ENCODE results near the gene SLC30A7. TPM values are rescaled to one million over a fixed set of nuclear protein-coding genes. Genes with fewer than 3 reads are reported as not detected.

The SLC30A7 gene
- total RNA-seq, 1 experiment from 2014 or later, result 31.4 TPM

DNA sequence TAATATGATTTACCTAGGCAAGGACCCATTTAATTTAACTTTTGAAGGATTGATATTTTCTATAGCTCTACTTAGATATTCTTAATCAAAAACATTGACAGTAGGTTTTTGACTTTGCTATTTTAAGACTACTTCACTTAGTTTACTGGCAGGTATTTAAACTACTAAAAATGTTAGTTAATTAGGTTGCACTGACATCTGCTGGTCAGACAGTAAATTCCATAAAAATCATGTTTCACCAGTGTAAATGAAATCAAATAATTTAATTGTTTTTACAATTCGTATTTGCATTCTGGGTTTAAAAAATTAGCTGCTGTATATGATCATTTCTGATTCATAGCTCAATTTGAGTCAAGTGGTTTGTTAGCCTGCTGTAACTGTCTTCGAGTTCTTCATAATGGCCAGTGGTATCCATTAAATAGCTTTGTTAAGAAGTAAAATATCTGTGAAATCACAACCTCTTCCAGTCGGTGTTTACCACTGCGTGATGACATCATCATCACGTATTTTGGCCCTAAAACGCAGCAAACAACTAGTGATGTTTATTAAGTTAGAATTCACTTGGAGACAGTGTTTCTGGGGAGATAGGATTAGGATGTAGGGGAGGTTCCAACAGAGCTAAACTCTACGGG lies 27.4 kb upstream of the SLC30A7 start:
- no TSS peak for BruUV-seq (replicated peaks)
- Histone ChIP-seq H3K4me1 (ENCODE audit: insufficient read depth, low read length, poor library complexity, severe bottlenecking) (no peaks in the 10 kb centered on the region), H3K9me3 (ENCODE audit: low read depth, low read length, poor library complexity, severe bottlenecking) (no peaks in the 10 kb centered on the region), H3K27ac (ENCODE audit: low read depth, low read length, poor library complexity, severe bottlenecking) (no peak overlapping the region), H3K4me3 (ENCODE audit: low read depth, low read length, poor library complexity, severe bottlenecking) (no peak overlapping the region), H3K27me3 (replicated peaks; ENCODE audit: insufficient read depth, low read depth, low read length, poor library complexity) (no peaks in the 10 kb centered on the region), H3K36me3 (ENCODE audit: insufficient read depth, low read length, poor library complexity, severe bottlenecking) (no peaks in the 10 kb centered on the region)
- TF ChIP-seq, protein P1, sequence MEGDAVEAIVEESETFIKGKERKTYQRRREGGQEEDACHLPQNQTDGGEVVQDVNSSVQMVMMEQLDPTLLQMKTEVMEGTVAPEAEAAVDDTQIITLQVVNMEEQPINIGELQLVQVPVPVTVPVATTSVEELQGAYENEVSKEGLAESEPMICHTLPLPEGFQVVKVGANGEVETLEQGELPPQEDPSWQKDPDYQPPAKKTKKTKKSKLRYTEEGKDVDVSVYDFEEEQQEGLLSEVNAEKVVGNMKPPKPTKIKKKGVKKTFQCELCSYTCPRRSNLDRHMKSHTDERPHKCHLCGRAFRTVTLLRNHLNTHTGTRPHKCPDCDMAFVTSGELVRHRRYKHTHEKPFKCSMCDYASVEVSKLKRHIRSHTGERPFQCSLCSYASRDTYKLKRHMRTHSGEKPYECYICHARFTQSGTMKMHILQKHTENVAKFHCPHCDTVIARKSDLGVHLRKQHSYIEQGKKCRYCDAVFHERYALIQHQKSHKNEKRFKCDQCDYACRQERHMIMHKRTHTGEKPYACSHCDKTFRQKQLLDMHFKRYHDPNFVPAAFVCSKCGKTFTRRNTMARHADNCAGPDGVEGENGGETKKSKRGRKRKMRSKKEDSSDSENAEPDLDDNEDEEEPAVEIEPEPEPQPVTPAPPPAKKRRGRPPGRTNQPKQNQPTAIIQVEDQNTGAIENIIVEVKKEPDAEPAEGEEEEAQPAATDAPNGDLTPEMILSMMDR (conservative IDR thresholded peaks at IDR 0.05; ENCODE audit: low read depth, low read length), result peak; percentile 78
- TF ChIP-seq EZH2 (IDR thresholded peaks at IDR 0.05; ENCODE audit: borderline replicate concordance, low read depth, low read length, poor library complexity, severe bottlenecking), result no peak
- CTCF ChIA-PET, result interaction anchor here (1.1 to 1.6 kb wide), 4 partner anchors 11 to 409 kb away, joined by 4 to 15 read pairs (median 6); no protein-coding TSS in a partner anchor
- DNase-seq (ENCODE audit: low spot score), result peak; percentile 56
- intact Hi-C loops (cut with micrococcal nuclease; ENCODE audit: unreplicated experiment), result loop anchor here (1.0 kb wide), 1 partner anchor 405 kb away; no protein-coding TSS in a partner anchor
- POLR2A ChIA-PET (ENCODE audit: low non-redundant PET), result no interaction called here

DNA sequence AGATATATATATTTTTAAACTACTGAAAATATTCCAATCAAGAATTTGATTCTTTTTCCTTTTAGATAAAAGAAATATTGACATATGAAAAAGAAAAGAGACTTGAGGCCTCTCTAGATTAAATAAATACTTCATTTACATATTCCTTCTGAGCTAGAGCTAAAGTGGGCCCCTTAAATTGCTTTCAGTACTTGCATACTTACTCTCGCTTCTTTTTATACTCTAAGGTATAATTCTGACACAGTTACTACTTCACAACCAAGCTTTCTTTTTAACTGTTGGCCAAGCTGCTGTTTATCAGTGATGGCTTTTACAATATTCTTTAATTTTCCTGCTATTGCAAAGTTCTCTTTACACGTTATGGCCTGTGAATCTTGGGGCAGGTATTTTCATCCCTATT lies 25.9 kb upstream of the SLC30A7 start:
- H3K9me3 ChIP-seq (ENCODE audit: low read depth, low read length, poor library complexity, severe bottlenecking), result no peaks in the 10 kb centered on the region
- no peaks in the 10 kb centered on the region for H3K4me1 ChIP-seq (ENCODE audit: insufficient read depth, low read length, poor library complexity, severe bottlenecking)
- ChIA-PET POLR2A (ENCODE audit: low non-redundant PET) (no interaction called here), CTCF (no interaction called here)
- intact Hi-C loops (cut with micrococcal nuclease; ENCODE audit: unreplicated experiment), result no loop called here
- TF ChIP-seq EZH2 (IDR thresholded peaks at IDR 0.05; ENCODE audit: borderline replicate concordance, low read depth, low read length, poor library complexity, severe bottlenecking), result no peak
- TF ChIP-seq, protein P1 (conservative IDR thresholded peaks at IDR 0.05; ENCODE audit: low read depth, low read length), result no peak
- no peak overlapping the region for H3K4me3 ChIP-seq (ENCODE audit: low read depth, low read length, poor library complexity, severe bottlenecking)
- no peaks in the 10 kb centered on the region for H3K27me3 ChIP-seq (replicated peaks; ENCODE audit: insufficient read depth, low read depth, low read length, poor library complexity)
- no TSS peak for BruUV-seq (replicated peaks)
- H3K27ac ChIP-seq (ENCODE audit: low read depth, low read length, poor library complexity, severe bottlenecking), result no peak overlapping the region
- no peaks in the 10 kb centered on the region for H3K36me3 ChIP-seq (ENCODE audit: insufficient read depth, low read length, poor library complexity, severe bottlenecking)
- DNase-seq (ENCODE audit: low spot score), result no peak

DNA sequence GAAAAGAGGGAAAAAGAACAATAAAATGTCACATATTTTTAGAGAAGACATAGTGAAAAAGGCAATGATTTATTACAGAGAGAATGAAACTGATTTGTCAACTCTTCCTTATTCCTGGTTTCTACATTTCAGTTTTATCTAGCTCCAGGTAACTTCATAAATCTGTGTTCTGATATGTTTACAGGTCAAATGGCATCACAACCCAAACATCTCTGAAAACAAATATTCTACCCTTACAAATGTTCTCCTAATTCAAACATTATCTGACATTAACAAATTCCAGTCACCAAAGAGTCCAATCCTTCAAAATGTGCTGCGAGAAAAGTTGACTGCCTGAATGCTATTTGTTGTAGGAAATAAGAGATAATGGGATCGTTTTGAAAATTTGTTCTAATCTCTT lies 21.5 kb upstream of the SLC30A7 start:
- Histone ChIP-seq H3K36me3 (ENCODE audit: insufficient read depth, low read length, poor library complexity, severe bottlenecking) (no peaks in the 10 kb centered on the region), H3K27ac (ENCODE audit: low read depth, low read length, poor library complexity, severe bottlenecking) (no peak overlapping the region), H3K4me1 (ENCODE audit: insufficient read depth, low read length, poor library complexity, severe bottlenecking) (no peaks in the 10 kb centered on the region), H3K9me3 (ENCODE audit: low read depth, low read length, poor library complexity, severe bottlenecking) (no peaks in the 10 kb centered on the region), H3K4me3 (ENCODE audit: low read depth, low read length, poor library complexity, severe bottlenecking) (no peak overlapping the region), H3K27me3 (replicated peaks; ENCODE audit: insufficient read depth, low read depth, low read length, poor library complexity) (no peaks in the 10 kb centered on the region)
- intact Hi-C loops (cut with micrococcal nuclease; ENCODE audit: unreplicated experiment), result no loop called here
- DNase-seq (ENCODE audit: low spot score), result no peak
- no TSS peak for BruUV-seq (replicated peaks)
- CTCF ChIA-PET, result no interaction called here
- TF ChIP-seq, protein P1 (conservative IDR thresholded peaks at IDR 0.05; ENCODE audit: low read depth, low read length), result no peak
- no peak for TF ChIP-seq EZH2 (IDR thresholded peaks at IDR 0.05; ENCODE audit: borderline replicate concordance, low read depth, low read length, poor library complexity, severe bottlenecking)
- POLR2A ChIA-PET (ENCODE audit: low non-redundant PET), result no interaction called here
